Measurements from ENCODE around the gene SLC7A5.

The SLC7A5 gene

GRCh38 chr16:87847467-87847784, 21.9 kb downstream of the SLC7A5 start:
- ChIA-PET POLR2A (no interaction called here), CTCF (interaction anchor here (1.7 kb wide), 1 partner anchor 24 kb away, joined by 4 read pairs; no protein-coding TSS in a partner anchor)
- no peak for DNase-seq (ENCODE audit: extremely low spot score)
- TF ChIP-seq SUZ12 (IDR thresholded peaks at IDR 0.05) (no peak), FOXK2 (IDR thresholded peaks at IDR 0.05) (no peak), ZNF384 (IDR thresholded peaks at IDR 0.05) (no peak), NFRKB (IDR thresholded peaks at IDR 0.05) (no peak), FOXA1 (IDR thresholded peaks at IDR 0.05) (no peak), CTBP1 (IDR thresholded peaks at IDR 0.05; ENCODE audit: borderline replicate concordance) (no peak), LEF1 (IDR thresholded peaks at IDR 0.05; ENCODE audit: borderline replicate concordance) (no peak), TARDBP (IDR thresholded peaks at IDR 0.05) (no peak), BHLHE40 (IDR thresholded peaks at IDR 0.05; ENCODE audit: borderline replicate concordance) (no peak), ELF4 (IDR thresholded peaks at IDR 0.05) (no peak), SP1 (IDR thresholded peaks at IDR 0.05) (no peak), PKNOX1 (IDR thresholded peaks at IDR 0.05) (no peak), HDGF (IDR thresholded peaks at IDR 0.05; ENCODE audit: borderline replicate concordance) (no peak), FOXM1 (IDR thresholded peaks at IDR 0.05; ENCODE audit: borderline replicate concordance) (no peak), ARNT (IDR thresholded peaks at IDR 0.05) (no peak), L3MBTL2 (conservative IDR thresholded peaks at IDR 0.05) (no peak)

GRCh38 chr16:87846705-87847466, 22.4 kb downstream of the SLC7A5 start:
- no peak for DNase-seq (ENCODE audit: extremely low spot score)
- ChIA-PET POLR2A (no interaction called here), CTCF (interaction anchor here (1.7 to 1.9 kb wide), 2 partner anchors 25 to 68 kb away, joined by 4 to 6 read pairs; no protein-coding TSS in a partner anchor)
- TF ChIP-seq ARNT (IDR thresholded peaks at IDR 0.05) (no peak), NFRKB (IDR thresholded peaks at IDR 0.05) (no peak), PKNOX1 (IDR thresholded peaks at IDR 0.05) (no peak), BHLHE40 (IDR thresholded peaks at IDR 0.05; ENCODE audit: borderline replicate concordance) (no peak), SUZ12 (IDR thresholded peaks at IDR 0.05) (no peak), LEF1 (IDR thresholded peaks at IDR 0.05; ENCODE audit: borderline replicate concordance) (no peak), FOXK2 (IDR thresholded peaks at IDR 0.05) (no peak), HDGF (IDR thresholded peaks at IDR 0.05; ENCODE audit: borderline replicate concordance) (no peak), ZNF384 (IDR thresholded peaks at IDR 0.05) (no peak), SP1 (IDR thresholded peaks at IDR 0.05) (no peak), CTBP1 (IDR thresholded peaks at IDR 0.05; ENCODE audit: borderline replicate concordance) (no peak), FOXM1 (IDR thresholded peaks at IDR 0.05; ENCODE audit: borderline replicate concordance) (no peak), TARDBP (IDR thresholded peaks at IDR 0.05) (no peak), ELF4 (IDR thresholded peaks at IDR 0.05) (no peak), FOXA1 (IDR thresholded peaks at IDR 0.05) (no peak), L3MBTL2 (conservative IDR thresholded peaks at IDR 0.05) (no peak)

- ChIA-PET CTCF (interaction anchor here (1.7 to 1.9 kb wide), 2 partner anchors 25 to 67 kb away, joined by 4 to 6 read pairs; no protein-coding TSS in a partner anchor), POLR2A (interaction anchor here (0.7 to 1.1 kb wide), 2 partner anchors 24 to 67 kb away, joined by 3 to 4 read pairs; partner anchors contain the start of gene SLC7A5)
- TF ChIP-seq ELF4 (IDR thresholded peaks at IDR 0.05), result no peak
- no peak for TF ChIP-seq ARNT (IDR thresholded peaks at IDR 0.05)
- DNase-seq (ENCODE audit: extremely low spot score), result no peak
Observed at GRCh38 chr16:87845807-87846619, 23.3 kb downstream of the SLC7A5 start.

- POLR2A ChIA-PET, result interaction anchor here (1.1 kb wide), 1 partner anchor 24 kb away, joined by 4 read pairs; the partner anchor contains the start of gene SLC7A5
- CTCF ChIA-PET, result interaction anchor here (1.9 kb wide), 1 partner anchor 66 kb away, joined by 6 read pairs; no protein-coding TSS in a partner anchor
- TF ChIP-seq ZNF384 (IDR thresholded peaks at IDR 0.05) (no peak), ELF4 (IDR thresholded peaks at IDR 0.05) (no peak), BHLHE40 (IDR thresholded peaks at IDR 0.05; ENCODE audit: borderline replicate concordance) (no peak), SP1 (IDR thresholded peaks at IDR 0.05) (no peak), PKNOX1 (IDR thresholded peaks at IDR 0.05) (no peak), SUZ12 (IDR thresholded peaks at IDR 0.05) (no peak), HDGF (IDR thresholded peaks at IDR 0.05; ENCODE audit: borderline replicate concordance) (no peak), TARDBP (IDR thresholded peaks at IDR 0.05) (no peak), FOXK2 (IDR thresholded peaks at IDR 0.05) (no peak), ARNT (IDR thresholded peaks at IDR 0.05) (no peak), L3MBTL2 (conservative IDR thresholded peaks at IDR 0.05) (no peak), LEF1 (IDR thresholded peaks at IDR 0.05; ENCODE audit: borderline replicate concordance) (no peak), FOXM1 (IDR thresholded peaks at IDR 0.05; ENCODE audit: borderline replicate concordance) (no peak), NFRKB (IDR thresholded peaks at IDR 0.05) (no peak), CTBP1 (IDR thresholded peaks at IDR 0.05; ENCODE audit: borderline replicate concordance) (no peak), FOXA1 (IDR thresholded peaks at IDR 0.05) (no peak)
- DNase-seq (ENCODE audit: extremely low spot score), result no peak
Observed at GRCh38 chr16:87845213-87845612, 24.1 kb downstream of the SLC7A5 start.

- no peak for DNase-seq (ENCODE audit: extremely low spot score)
- TF ChIP-seq BHLHE40 (IDR thresholded peaks at IDR 0.05; ENCODE audit: borderline replicate concordance) (no peak), FOXK2 (IDR thresholded peaks at IDR 0.05) (no peak), NFRKB (IDR thresholded peaks at IDR 0.05) (no peak)
- ChIA-PET POLR2A (no interaction called here), CTCF (no interaction called here)
Observed at GRCh38 chr16:87844809-87845208, 24.5 kb downstream of the SLC7A5 start.

All from HEK293T (cell line).